MV-4-11 (cell line): ENCODE data around the gene RAB13.
A peak's percentile ranks its signal among the peaks of the same experiment; 100 is the strongest.

Source experiments
- DNase-seq: peaks from one replicate; lab custom pipeline; 2025; lab: John Stamatoyannopoulos, UW

Gene RAB13

DNA sequence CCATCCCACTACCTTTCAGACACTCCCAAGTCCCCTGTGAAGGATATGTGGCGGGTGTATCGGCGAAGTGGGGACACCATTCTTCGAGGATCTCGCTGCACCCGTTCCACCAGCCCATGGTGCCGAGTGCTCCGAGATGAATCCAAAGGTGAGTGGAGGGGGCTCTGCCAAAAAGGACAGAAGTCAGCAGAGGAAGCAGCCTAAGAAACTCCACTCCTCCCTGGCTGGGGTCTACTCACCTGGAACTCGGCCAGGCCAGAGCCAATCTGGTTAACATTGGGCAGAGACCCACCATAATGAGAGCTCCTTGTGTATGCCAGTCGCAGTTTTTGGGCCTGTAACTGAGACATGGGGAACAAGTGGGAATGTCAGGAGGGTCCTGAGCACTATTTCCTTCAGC is 31.3 kb downstream of the RAB13 start:
- DNase-seq: no peak

DNA sequence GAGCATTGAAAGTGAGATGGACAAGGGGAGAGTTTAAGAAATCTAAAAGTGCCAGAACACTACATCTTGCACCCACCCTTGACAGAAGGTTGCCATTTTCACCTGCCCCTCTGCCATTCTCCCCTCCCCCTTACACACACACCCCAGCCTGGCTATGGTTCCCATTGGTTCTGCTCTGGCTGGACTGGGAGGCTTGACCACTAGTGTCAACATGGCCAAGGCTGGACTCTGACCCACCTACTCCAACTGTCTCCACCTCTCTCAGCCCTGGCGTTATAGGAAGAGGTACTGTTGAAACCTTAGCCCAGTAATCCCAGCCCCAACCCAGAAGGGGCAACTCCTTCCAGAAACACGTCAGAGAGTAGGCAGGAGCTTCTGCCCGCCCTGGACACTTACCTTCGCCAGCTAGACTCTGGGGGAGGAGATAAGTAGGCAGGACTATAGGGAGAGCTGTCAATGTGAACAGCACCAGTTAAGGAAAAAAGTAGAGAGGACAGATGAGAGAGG is 32.2 kb downstream of the RAB13 start:
- DNase-seq: no peak

GRCh38 chr1:153951801-153952200 is 34.3 kb downstream of the RAB13 start:
- no peak for DNase-seq

- no peak for DNase-seq
Observed at GRCh38 chr1:153951183-153951582, 35.0 kb downstream of the RAB13 start.

DNA sequence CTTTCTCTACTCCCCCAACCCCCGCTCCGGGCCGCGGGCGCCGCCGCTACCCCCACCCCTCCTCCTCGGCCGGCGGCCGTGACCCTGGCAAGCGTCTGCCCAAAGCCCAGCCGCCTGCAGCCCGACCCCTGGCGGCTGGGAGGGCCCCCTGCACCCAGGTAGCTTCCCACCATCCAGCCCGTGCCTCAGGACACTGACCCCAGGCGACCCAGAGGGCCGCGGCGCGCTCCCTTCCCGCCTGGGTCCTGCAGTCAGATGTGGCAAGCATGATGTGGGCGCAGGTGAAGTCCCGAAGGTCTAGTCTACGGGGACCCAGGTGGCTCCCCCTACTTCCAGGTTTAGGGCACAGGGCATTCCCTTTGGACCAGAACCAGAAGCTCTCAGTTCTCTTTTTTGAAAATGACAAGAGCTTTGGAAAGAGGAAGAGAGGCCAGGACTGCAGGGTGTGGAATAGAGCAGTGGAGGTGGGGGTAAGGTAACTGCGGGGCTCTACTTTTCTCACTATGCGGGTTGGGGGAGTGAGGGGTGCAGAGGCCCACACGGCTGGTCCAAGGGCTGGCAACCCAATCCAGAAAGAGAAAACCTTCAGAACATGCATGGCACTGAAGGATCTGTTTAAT is 39.4 kb downstream of the RAB13 start, which contains the start of gene DENND4B:
Gene DENND4B (minus strand): TSS at position 97 of the 620 bp plus-strand sequence. CDS start 2,344 bp downstream, outside the sequence.
- peak; percentile 82 for DNase-seq

- DNase-seq: peak; percentile 95
Observed at GRCh38 chr1:153945795-153946621, 40.1 kb downstream of the RAB13 start.

DNA sequence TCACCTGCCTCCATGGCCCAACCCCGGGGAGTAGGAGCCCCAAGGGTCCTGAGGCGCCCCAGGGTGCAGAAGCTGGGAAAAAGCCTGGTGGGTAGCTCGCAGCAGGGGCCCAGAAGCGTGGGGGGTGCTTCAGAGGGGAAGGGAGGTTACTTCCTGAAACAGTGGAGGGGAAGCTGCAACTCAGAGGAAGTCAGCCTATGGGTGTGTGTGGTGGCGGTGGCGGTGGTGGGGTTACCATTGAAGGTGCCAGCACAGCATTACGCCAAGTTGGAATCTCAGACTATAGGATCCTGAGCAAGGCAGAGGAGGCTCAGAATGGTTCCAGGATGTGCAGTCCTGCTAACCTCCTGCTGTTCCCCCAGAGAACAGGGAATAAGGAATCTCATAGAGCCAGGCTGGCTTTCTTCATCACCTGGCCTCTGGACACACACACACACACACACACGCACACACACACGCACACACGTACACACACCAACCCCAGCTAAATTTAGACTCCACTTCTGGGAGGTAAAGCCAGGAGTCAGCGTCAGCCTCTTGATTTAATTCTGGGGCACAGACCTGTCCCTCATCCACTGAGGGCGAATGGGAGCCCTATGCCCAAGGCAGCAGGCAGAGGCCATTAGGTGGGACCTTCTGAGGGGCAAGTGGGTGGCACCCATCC is 40.9 kb downstream of the RAB13 start:
- peak; percentile 89 for DNase-seq

DNA sequence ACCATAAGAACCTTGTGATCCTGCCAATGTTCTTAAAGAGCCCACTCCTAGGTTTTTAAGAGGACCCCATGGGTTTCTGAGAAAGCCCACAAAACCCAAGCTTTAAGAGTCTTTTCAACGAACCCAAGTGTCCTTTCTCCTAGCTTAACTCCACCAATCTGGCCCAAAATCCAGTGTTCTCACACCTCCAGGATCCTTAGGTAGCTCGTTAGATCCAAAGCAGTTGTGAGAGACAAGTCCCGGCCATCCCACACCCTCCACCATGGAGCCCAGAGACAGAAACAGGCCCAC is 41.4 kb downstream of the RAB13 start:
- no peak for DNase-seq

GRCh38 chr1:153944005-153944826 is 41.9 kb downstream of the RAB13 start:
- DNase-seq: peak; percentile 50

DNA sequence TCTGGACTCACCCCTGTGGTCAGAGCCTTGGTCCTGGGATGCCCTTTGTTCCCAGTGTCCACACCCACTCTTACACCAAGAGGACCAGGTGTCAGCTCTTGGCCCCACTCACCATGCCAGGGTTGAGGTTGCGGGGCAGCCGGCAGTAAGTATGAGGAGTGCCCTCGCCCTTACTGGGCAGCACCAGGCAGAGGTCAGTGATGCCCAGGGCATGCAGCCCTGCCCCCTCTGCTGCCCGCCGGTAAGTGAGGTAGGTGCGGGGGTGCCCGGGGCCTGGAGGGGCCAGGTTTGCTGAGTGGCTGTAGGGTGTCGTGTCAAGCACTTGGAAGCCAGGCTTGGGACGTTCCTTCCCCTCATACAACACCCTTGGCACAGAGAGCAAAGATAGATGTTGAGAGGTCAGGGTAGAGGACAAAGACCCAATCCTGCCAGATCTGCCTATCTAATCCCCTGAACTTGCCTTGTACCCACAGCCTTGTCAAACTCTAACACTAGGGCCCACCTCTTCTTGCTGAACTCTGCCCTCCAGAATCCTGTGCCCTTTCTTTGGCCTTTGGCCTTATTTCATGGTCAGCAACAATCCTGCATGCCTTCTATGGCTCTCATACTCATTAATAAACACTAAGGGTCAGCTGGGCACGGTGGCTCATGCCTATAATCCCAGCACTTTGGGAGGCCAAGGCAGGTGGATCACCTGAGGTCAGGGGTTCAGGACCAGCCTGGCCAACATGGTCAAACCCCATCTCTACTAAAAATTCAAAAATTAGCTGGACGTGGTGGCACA is 43.2 kb downstream of the RAB13 start:
- DNase-seq: no peak

- no peak for DNase-seq
Observed at GRCh38 chr1:153941826-153942725, 44.1 kb downstream of the RAB13 start.

DNA sequence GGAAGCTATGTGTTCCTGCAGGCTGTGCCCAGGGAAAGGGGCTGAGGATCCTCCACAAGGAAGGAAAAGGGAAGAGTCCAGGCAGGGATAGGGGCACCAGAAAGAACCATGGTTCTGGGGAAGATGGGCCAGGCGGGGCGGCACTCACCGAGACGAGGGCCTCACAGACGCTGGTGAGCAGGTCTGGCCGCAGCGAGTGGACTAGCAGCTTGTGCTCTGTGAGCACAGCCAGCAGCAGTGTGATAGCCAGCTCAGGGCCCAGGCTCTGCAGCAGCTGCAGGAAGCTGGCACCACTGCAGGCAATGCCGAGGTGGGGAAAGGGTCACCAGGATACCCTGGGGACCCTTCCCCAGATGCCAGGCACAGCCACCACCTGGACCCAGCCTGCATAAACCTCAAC is 45.4 kb downstream of the RAB13 start:
- DNase-seq: no peak

GRCh38 chr1:153939476-153939875 is 46.7 kb downstream of the RAB13 start:
- no peak for DNase-seq

DNA sequence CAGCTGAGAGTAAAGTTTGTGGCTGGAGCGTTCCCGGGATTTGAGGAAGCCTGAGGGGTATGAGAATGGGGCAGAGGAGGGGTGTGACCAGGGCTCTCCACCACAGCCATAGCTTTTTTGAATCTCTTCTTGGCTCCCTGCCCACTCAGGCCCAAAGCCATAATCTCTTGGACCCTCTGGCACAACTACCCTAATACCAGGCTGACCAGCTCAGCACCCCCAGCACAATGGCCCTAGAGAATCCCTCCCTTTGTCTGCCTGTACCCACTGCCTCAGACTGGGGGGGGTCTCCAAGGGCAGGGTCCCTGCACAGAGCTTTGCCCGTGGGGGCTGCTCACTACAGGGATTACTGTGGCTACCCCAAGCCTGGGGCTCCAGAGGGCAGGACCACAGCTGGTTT is 47.1 kb downstream of the RAB13 start:
- DNase-seq: no peak

GRCh38 chr1:153937331-153937730 is 48.8 kb downstream of the RAB13 start:
- DNase-seq: no peak

DNA sequence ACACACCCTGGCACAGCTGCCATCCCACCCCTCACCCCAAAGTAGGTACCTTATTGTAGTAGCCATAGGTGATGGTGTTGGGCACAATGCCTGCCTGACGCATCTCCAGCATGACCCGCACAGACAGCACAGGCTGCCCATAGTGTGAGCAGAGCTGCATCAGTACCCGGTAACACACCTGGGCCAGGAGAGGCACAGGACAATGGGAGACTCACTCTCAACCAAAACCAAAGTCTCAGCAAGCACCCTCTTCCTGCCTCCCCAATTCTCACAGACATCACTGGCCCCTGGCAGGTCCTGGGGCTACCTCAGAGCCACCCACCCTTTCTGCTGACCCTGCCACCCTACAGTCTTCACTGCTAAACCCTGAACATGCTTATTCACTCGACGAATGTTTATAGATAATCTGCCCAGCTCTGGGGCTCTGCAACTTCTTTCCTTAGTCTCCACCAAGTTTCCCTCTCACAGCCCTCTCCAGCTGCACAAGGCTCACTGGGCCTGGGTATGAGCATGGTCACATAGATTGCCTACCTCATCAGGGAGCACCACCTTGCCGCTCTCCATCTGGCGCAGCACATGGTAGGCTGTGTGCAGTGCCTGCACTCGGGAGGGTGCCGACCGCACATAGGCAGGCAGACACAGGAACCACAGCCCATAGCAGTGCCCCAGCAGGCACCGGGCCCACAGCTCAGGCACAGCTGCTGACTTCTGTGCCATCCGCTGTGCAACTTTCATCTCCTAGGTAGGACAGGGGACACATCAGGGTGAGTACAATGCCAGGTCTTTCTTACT is 49.9 kb downstream of the RAB13 start:
- no peak for DNase-seq

DNA sequence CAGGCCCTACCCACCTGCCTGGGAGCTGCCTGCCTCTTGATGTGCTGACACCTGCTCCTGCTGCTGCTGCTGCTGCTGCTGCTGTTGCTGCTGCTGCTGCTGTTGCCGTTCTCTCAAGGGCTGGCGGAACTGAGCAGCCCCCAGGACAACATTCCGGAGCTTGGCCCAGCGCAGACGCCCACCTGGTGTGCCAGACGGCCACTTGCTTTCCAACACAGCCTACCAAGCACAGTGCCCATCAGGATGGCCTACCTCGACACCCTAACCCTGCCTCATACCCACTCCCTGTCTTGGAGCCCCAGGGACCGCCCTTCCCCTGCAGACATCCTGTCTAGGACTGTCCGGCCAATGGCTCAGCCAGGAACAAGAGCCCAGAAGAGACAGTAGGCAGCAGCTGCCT is 51.4 kb downstream of the RAB13 start:
- DNase-seq: no peak

DNA sequence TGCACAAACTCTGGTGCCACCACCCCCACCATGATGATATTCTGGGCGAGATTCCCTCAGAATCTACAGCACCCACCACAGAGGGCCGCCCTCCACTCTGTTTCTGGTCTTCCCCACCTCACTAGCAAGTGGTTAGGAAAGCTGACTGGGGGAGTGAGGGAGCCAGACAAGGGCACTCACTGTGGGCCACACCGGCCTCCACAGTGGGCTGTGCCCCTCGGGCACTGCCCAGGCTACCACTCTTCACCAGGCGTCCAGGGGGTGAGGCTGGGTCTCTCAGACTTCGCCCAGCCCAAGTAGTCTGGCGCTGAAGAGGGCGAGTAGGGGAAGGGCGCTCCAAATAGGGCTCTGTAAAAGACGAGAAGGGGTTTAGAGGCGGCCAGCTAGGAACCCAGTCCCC is 52.2 kb downstream of the RAB13 start:
- DNase-seq: no peak

DNA sequence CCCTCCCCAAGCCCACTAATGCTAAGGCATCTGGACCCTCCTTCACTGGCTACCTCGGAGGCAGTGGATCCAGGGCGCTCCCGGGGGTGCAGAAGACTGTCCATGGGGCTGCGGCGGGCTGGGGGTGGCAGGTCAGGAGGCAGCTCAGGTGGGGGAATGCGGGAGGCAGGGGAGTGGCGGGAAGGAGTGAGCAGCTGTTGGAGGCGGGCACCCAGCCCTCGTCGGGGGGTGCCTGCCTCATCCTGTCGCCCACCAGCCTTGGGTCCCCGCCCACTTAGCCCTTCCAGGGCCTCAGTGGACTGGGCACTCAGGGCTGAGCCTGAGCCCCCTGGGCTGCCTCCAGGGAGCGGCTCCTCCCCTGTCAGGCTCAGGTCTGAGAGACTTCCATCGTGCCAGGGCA is 52.7 kb downstream of the RAB13 start:
- no peak for DNase-seq
